OCI-LY3 (cell line): ENCODE measurements around the gene MAMDC2.

Experiments
- H2AFZ ChIP-seq: fragments of 200-600, 300-600 bp; shearing (Covaris generic); 2 replicates; pipeline ENCODE4 v1.6.0; 2014; ENCODE audit warnings: antibody characterized with exemption, low read depth, low read length
- H3K27ac ChIP-seq: fragments of 200-600, 300-600 bp; sonication (generic); 2 replicates; pipeline ENCODE4 v1.5.1; 2014; ENCODE audit warnings: mild to moderate bottlenecking, low read length, moderate library complexity, mixed read lengths
- H3K27me3 ChIP-seq: fragments of 200-600, 300-600 bp; sonication (generic); 2 replicates; pipeline ENCODE4 v1.6.1; 2014; ENCODE audit warnings: low read depth, low read length, mixed read lengths
- H3K36me3 ChIP-seq: fragments of 200-600, 300-600 bp; sonication (generic); replicated peaks from 2 replicates; pipeline ENCODE3; 2014; ENCODE audit warnings: low read depth, low read length, mixed read lengths
- H3K4me1 ChIP-seq: fragments of 300-600, 200-600 bp; sonication (generic); 2 replicates; pipeline ENCODE4 v1.6.1; 2014; ENCODE audit warnings: low read length, mixed read lengths
- H3K4me2 ChIP-seq: fragments of 200-600, 300-600 bp; sonication (generic); 2 replicates; pipeline ENCODE4 v1.6.1; 2014; ENCODE audit warnings: low read length, mixed read lengths
- H3K4me3 ChIP-seq: fragments of 300-600, 200-600 bp; sonication (generic); 2 replicates; pipeline ENCODE4 v1.5.1; 2014; ENCODE audit warnings: antibody characterized with exemption, mild to moderate bottlenecking, low read length, moderate library complexity
- H3K79me2 ChIP-seq: fragments of 300-600, 200-600 bp; shearing (Covaris generic); 2 replicates; pipeline ENCODE4 v1.6.1; 2014; ENCODE audit warnings: mild to moderate bottlenecking, low read length, mixed read lengths
- H3K9ac ChIP-seq: fragments of 300-600, 200-600 bp; shearing (Covaris generic); 2 replicates; pipeline ENCODE4 v1.6.0; 2014; ENCODE audit warnings: mild to moderate bottlenecking, low read length, moderate library complexity
- H3K9me3 ChIP-seq: fragments of 200-600, 300-600 bp; shearing (Covaris generic); 2 replicates; pipeline ENCODE4 v1.6.1; 2014; ENCODE audit warnings: low read length, mixed read lengths; ENCODE audit not compliant: insufficient read depth
- H4K20me1 ChIP-seq: fragments of 200-600, 300-600 bp; sonication (generic); 2 replicates; pipeline ENCODE4 v1.6.1; 2016; ENCODE audit warnings: low read length, mixed read lengths; ENCODE audit not compliant: insufficient read depth
- EZH2phosphoT487 ChIP-seq: fragments of 200-600 bp; shearing (Covaris generic); IDR thresholded peaks from 2 replicates; pipeline ENCODE4 v1.6.1; 2018; ENCODE audit warnings: antibody characterized with exemption, mixed run types, low read depth
- TF ChIP-seq, protein P1 (sequence below): fragments of 200-600, 300-600 bp; sonication (generic); IDR thresholded peaks from 2 replicates; pipeline ENCODE4 v1.5.1; 2014; ENCODE audit warnings: antibody characterized with exemption, low read length, low read depth

MAMDC2 gene

DNA sequence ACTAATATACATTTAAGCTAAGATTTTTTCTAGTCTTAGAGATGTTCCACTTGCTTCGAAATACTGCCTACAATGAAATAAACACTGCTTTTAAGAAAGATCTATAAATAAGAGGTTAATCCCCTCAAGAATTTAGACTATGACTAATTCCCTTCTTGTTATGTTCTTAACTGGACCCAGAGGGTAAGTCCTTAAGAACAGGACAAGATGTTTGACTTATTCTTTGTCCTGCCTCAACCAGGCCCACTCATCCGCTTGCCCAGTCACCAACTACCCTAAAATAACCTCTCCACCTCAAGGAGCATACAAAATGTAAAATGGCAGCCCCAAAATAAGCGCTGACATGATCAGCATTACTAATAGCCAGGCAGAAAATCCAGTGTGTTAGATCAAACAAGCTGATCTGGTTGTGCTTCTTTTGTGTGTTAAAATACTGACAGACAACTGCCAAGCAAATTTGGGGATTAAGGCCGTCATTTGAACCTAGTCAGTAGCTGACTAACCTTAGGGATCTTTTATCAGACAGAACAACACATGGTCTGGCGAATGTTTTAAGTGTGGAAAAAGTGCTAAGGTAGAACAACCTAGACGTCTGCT, 121.5 kb downstream of the MAMDC2 start:
- Histone ChIP-seq H2AFZ (no peak overlapping the region), H3K4me1 (no peaks in the 10 kb centered on the region), H3K27ac (no peak overlapping the region), H4K20me1 (no peaks in the 10 kb centered on the region), H3K9ac (no peak overlapping the region), H3K79me2 (no peaks in the 10 kb centered on the region), H3K4me2 (no peak overlapping the region), H3K4me3 (no peak overlapping the region), H3K9me3 (no peaks in the 10 kb centered on the region), H3K27me3 (no peaks in the 10 kb centered on the region), H3K36me3 (no peaks in the 10 kb centered on the region)
- TF ChIP-seq, protein P1, sequence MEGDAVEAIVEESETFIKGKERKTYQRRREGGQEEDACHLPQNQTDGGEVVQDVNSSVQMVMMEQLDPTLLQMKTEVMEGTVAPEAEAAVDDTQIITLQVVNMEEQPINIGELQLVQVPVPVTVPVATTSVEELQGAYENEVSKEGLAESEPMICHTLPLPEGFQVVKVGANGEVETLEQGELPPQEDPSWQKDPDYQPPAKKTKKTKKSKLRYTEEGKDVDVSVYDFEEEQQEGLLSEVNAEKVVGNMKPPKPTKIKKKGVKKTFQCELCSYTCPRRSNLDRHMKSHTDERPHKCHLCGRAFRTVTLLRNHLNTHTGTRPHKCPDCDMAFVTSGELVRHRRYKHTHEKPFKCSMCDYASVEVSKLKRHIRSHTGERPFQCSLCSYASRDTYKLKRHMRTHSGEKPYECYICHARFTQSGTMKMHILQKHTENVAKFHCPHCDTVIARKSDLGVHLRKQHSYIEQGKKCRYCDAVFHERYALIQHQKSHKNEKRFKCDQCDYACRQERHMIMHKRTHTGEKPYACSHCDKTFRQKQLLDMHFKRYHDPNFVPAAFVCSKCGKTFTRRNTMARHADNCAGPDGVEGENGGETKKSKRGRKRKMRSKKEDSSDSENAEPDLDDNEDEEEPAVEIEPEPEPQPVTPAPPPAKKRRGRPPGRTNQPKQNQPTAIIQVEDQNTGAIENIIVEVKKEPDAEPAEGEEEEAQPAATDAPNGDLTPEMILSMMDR = no peak
- no peak for TF ChIP-seq EZH2phosphoT487

DNA sequence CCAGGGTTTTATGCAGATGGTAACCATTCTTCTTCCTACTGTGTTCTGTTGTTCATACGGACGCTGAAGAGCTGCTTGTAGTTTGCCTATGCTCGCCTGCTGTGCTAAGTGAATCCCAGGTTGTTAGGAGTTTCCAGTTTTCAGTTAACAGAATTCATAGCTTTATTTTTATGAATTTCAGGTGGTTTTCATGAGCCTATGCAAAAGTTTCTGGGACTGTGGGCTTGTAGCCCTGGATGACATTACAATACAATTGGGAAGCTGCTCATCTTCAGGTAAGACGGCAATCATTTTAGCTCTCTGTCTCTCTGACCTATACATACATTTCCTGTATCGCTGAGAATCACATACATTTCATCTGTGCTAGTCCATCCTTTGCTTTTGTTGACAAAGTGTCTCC, 124.9 kb downstream of the MAMDC2 start:
- H4K20me1 ChIP-seq = no peaks in the 10 kb centered on the region

DNA sequence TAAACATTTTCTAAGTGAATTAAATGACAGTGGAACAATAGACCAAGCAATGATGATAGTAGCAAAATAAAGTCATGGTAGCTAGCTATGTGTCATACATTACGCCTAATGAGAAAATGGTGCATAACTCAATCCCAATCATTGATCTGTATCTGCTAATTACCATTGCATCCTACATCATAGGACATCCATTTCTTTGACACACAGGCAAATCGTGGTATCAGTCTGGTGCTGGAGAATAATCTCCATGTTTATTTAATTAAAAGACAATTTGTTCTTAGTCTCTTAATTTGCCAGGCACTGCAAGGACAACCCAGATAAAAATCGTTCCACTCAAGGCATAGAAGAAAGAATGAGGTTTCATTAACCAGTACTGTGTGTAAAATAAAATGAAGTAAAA, 125.6 kb downstream of the MAMDC2 start:
- Histone ChIP-seq H3K9ac (no peak overlapping the region), H3K4me2 (no peak overlapping the region), H3K27ac (no peak overlapping the region), H3K4me3 (no peak overlapping the region), H3K4me1 (no peaks in the 10 kb centered on the region), H4K20me1 (no peaks in the 10 kb centered on the region), H3K79me2 (no peaks in the 10 kb centered on the region), H3K9me3 (no peaks in the 10 kb centered on the region), H3K36me3 (no peaks in the 10 kb centered on the region), H2AFZ (no peak overlapping the region), H3K27me3 (no peaks in the 10 kb centered on the region)
- TF ChIP-seq, protein P1 = no peak
- TF ChIP-seq EZH2phosphoT487 = no peak

More for the DNA sequence above, 124.9 kb downstream of the MAMDC2 start:
- H3K27me3 ChIP-seq = no peaks in the 10 kb centered on the region
- no peak overlapping the region for H3K9ac ChIP-seq
- H3K9me3 ChIP-seq = no peaks in the 10 kb centered on the region
- H3K4me3 ChIP-seq = no peak overlapping the region
- H3K27ac ChIP-seq = no peak overlapping the region
- no peaks in the 10 kb centered on the region for H3K79me2 ChIP-seq
- no peaks in the 10 kb centered on the region for H3K36me3 ChIP-seq
- TF ChIP-seq EZH2phosphoT487 = no peak
- TF ChIP-seq, protein P1 = no peak
- H3K4me2 ChIP-seq = no peak overlapping the region
- no peak overlapping the region for H2AFZ ChIP-seq
- no peaks in the 10 kb centered on the region for H3K4me1 ChIP-seq

GRCh38 chr9:70170151-70170790, 126.6 kb downstream of the MAMDC2 start:
- H3K36me3 ChIP-seq = no peaks in the 10 kb centered on the region
- TF ChIP-seq, protein P1 = no peak
- TF ChIP-seq EZH2phosphoT487 = no peak
- no peak overlapping the region for H3K27ac ChIP-seq
- no peak overlapping the region for H3K9ac ChIP-seq
- H4K20me1 ChIP-seq = no peaks in the 10 kb centered on the region
- no peak overlapping the region for H3K4me3 ChIP-seq
- H2AFZ ChIP-seq = no peak overlapping the region
- no peak overlapping the region for H3K4me2 ChIP-seq
- H3K79me2 ChIP-seq = no peaks in the 10 kb centered on the region
- no peaks in the 10 kb centered on the region for H3K4me1 ChIP-seq
- no peaks in the 10 kb centered on the region for H3K27me3 ChIP-seq
- H3K9me3 ChIP-seq = no peaks in the 10 kb centered on the region
